HG03097 (cell line): ENCODE results near the gene RNF19B.

Source experiments
- ATAC-seq: cut with Tn5 transposase; IDR thresholded peaks from one replicate; pipeline ENCODE4 v1.9.1; 2021; ENCODE audit not compliant: unreplicated experiment, low FRiP score

Gene RNF19B

GRCh38 chr1:32971156-32971555 is 6.5 kb upstream of the RNF19B start:
- ATAC-seq, result no peak

DNA sequence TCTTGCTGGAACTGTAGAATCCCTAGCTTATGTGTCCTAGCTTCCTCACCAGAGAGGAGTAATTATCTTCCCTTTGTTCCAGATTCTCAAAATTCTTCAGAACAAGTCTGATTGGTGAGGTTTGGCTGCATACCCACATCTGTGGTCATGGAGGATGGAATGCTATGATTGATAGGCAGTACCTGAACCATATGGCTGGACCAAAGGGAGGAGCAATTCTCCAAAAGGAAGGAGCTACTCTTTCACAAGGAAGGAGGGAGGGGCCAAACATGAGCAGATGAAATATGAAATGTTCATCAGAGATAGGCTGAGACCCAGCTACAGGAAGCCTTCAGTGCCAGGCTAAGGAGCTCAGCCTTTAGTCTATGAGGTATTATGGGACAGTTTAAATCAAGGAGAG is 5.0 kb upstream of the RNF19B start:
- no peak for ATAC-seq

DNA sequence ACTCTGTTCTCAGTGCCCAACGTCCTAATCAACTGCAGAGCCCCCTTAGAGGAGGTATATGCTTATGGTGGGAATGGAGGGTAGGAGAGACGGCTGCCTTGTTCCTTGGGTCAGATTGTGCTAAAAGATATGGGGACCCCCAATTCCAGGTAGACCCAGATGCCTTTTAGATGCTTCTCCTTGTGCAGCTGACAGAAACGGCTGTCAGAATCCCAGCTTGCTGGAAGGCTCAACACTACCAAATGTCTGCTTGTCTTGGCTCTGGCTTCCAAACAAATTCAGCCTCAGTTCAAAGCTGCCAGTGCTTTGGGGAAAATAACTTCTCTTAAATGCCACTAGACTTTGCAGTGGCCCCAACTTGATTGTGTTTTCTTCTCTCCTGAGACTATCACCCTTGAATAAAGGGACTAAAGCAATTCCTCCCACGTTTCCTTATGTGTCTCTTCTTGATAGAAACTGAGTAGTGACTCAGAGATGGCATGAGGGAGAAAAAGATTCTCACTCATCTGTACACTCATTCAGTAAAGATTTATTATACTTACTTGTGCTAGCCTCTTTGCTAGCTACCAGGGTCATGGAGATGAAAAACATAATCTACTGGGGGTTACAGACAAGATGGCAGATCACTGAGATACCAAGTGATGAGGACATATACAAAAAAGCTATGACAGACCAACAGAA is 3.4 kb upstream of the RNF19B start:
- no peak for ATAC-seq

GRCh38 chr1:32966900-32967299 is 2.3 kb upstream of the RNF19B start:
- ATAC-seq, result no peak

- no peak for ATAC-seq
These were observed 690 bp upstream of the RNF19B start for GRCh38 chr1:32965251-32965747.

DNA sequence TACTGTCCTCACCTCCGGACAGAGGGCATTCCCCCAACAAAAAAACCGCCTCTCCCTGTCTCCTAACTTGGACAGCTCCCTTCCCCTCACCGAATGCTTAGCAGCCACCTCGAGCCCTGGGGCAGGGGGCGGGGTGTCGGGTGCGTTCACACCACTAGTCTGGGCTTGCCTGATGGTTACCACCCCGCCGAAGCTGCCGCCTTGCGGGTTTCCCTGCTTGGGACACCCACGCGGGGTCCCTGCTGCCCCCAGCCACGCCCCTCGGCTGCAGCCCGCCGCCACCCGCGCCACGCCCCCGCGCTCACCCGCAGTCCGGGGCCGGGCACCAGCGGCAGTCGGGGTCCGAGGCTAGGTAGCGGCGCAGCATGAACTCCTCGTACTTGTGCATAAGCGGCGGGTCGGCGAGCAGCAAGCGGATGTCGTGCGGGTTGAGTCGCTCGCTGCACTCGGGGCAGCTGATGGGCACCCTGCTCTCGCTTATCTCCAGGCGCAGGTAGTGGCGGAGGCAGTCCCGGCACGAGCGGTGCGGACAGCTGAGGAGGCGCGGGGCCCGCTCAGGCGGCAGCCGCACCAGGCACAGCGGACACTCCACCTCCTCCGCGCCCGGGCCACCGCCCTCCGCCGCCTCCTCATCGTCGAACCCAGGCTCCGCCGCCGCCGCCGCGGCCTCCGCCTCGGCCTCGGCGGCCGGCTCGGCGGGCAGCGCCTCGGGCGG is 706 bp downstream of the RNF19B start:
- peak; percentile 22 for ATAC-seq

DNA sequence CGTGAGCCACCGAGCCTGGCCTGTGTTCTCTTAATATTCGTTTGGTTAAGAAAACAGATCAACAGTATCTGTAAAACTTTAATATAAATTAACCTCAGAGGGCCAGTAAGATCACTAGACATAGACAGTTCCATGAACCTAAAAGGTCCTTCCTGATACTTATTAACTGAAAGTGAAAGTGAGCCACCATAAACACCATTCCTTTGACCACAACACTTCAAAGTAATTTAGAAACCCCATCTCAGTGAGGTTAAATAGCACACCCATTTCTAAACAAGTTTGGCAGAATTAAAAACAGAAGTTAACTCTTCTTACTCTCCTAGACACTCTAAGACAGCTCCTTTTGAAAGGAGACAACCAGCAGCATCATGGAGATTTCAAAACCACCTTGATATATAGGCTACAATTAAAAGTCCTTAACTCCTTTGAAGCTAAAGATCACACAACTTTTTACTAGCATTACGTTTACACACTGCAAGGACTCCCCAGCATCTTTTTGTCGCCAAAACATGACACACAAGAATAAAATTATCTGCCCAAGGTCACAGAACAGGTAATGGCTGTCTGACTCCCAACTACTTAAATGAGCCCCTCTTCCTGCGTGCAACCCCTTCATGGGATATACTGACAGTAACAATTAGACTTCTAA is 2.2 kb downstream of the RNF19B start:
- peak; percentile 32 for ATAC-seq

GRCh38 chr1:32960819-32961355 is 3.7 kb downstream of the RNF19B start:
- ATAC-seq, result no peak

DNA sequence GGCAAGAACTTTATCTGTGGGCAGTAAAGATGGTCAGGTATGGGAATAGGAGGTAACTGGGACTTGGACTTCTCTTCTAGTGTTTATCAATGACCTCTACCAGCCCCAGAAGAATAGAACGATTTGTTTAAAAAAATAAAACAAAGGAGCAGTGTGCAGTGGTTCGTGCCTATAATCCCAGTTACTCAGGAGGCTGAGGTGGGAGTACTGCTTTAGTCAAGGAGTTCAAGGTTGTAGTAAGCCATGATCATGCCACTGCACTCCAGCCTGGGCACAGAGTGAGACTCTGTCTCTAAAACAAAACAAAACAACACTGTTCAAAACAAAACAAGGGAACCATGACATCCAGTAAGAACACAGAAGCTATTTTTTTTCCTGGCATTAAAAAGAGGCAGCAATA is 4.3 kb downstream of the RNF19B start:
- ATAC-seq, result no peak

GRCh38 chr1:32958827-32959226 is 5.8 kb downstream of the RNF19B start:
- ATAC-seq, result no peak

DNA sequence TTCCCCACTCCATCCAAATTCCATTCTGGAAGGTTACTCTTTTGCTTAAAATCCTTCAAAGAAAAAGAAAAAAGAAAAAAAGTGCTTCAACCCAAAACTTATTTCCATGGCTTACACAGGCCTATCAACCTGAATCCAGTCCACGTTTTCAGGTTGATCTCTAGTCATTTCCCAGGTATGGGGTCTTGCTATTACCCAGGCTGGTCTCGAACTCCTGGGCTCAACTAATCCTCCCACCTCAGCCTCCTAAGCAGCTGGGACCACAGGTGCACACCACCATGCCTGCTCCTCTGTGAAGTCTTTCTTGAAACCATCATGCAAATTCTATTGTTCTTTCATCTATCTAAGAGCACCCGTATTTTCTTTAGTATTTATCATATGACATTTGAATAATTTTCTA is 7.6 kb downstream of the RNF19B start:
- ATAC-seq, result no peak

GRCh38 chr1:32954168-32954567 is 10.4 kb downstream of the RNF19B start:
- no peak for ATAC-seq

DNA sequence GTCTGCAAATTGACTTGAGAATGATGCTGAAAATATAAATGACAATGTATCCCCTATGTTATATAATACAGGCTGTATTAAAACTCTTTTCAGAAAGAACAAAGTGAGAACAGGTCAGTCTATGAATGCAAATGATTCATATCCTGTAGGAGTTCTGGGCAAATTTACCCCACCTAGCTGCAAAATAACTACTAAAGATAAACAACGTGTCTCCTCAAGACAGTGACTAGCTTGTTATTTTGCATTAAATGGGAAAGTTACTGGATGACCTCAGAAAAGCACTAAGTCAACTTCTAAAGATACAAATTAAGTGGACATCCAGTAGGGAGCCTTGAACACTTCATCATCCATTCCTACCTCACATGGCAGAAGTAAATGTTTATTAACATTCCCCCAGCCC is 11.1 kb downstream of the RNF19B start:
- no peak for ATAC-seq

GRCh38 chr1:32949519-32949918 is 15.1 kb downstream of the RNF19B start:
- ATAC-seq, result no peak

DNA sequence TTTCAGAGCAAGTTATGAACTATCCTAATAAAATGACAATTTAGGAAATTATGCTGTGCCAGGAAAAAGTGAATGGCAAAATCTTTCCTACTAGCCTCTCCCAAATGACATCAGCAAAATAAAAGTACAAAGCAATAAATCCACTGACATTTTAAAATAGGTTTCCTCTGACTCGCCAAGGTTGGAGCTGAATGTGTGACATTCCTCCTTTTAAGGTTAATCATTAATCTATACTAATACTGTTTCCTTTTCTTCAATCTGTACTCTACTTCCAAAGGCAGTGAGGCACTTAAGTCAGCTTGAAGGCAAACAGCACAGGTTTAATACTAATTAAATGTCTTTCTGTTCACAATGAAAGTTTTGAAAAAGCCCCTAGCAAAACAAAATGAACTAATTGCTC is 15.7 kb downstream of the RNF19B start:
- no peak for ATAC-seq

DNA sequence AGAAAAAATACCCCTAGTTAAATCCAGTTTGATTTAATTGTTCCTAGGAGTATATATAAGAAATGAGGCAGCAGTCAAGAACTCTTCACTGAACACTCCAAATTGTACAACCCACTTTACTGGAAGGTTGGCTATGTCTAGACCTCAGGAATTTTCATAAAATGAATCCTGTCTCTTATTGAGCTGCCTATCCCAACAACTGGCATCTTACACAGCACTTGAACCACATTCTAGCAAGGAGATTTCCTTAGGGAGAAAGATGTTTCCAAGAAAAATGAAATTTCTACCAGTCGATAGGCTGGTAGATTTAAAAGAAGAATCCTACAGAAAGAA is 16.3 kb downstream of the RNF19B start:
- ATAC-seq, result no peak

GRCh38 chr1:32947669-32948389 is 16.8 kb downstream of the RNF19B start:
- no peak for ATAC-seq

DNA sequence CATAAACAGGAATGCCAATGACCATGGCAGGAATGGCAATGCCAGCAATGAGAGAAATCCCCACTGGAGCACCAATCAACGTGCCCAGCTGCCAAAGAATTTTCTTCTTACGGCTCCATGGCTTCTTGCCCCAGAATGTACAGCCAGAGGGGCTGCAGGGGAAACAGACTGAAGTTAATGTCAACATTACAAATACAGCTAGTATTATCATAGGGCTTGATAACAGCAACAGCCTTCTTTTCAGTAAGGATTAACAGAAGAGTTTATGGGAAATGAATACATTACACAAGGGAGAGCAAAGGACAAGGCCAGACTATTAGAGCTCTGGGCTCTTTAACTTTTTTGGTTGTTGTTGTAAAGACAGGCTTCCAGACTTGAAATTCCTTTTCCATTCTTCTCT is 18.2 kb downstream of the RNF19B start:
- no peak for ATAC-seq

- no peak for ATAC-seq
These were observed 20.4 kb downstream of the RNF19B start for GRCh38 chr1:32944180-32944579.

DNA sequence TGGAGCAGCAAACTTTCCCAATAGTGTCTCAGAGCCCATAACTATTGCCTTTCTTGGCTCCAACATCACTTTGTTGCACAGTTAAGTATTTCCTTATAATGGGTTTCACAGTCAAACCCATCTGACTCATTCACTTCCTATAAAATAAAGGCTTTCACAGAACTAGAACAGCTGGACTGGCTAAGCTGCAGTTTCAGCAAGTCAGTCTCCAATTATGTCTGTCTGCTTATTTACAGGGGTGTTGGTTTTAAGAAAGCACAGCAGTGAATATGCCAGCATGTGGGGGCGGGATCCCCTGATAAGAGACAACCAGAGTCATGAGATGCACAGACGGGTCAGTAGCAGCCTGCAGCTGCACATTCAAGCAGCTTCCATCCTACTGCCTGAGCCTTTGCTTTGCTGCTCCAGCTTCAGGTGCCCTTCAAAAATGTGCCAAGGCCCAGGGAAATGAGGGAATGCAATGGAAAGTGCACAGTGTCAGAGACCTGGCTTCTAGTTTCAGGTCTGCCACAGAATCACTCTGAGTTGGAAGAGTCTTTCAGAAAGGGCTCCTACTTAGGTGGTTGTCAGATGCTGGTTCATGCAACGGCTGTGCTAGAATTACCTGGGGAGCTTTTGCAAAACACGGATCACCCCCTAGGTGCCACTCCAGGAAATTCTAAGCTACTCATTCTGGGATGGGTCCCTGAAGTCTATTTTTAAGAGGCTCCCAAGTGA is 24.8 kb downstream of the RNF19B start:
- no peak for ATAC-seq
